ENCODE measurements around the gene CPPED1. TPM values are rescaled to one million over a fixed set of nuclear protein-coding genes. Genes with fewer than 3 reads are reported as not detected.

CPPED1 gene
- total RNA-seq, 1 donor from 2014 or later: 41.3 TPM

DNA sequence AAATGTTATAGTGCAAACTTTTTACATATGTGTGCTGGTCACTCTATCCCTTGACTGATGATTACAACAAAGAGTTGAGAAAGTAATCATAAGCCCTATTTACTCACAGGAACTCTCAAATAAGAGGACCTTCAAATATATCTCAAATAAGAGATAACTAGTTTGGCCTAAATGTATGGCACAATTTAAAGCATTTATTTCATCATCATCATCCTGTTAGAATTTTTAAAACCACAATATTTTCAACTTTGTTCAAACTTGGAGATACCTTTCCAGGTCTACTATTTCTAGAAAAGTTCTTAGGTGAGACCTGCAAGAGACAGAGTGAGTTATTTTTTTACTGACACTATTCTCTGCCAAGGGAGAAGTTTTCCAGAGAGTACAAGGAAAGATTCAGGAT is 5.5 kb downstream of the CPPED1 start:
- peaks cover 28% of the 10 kb centered on the region for H3K4me1 Mint-ChIP-seq (ENCODE audit: low read depth, unreplicated experiment)
- H3K36me3 Mint-ChIP-seq (ENCODE audit: unreplicated experiment): peaks cover 2% of the 10 kb centered on the region
- TF ChIP-seq, protein P1, sequence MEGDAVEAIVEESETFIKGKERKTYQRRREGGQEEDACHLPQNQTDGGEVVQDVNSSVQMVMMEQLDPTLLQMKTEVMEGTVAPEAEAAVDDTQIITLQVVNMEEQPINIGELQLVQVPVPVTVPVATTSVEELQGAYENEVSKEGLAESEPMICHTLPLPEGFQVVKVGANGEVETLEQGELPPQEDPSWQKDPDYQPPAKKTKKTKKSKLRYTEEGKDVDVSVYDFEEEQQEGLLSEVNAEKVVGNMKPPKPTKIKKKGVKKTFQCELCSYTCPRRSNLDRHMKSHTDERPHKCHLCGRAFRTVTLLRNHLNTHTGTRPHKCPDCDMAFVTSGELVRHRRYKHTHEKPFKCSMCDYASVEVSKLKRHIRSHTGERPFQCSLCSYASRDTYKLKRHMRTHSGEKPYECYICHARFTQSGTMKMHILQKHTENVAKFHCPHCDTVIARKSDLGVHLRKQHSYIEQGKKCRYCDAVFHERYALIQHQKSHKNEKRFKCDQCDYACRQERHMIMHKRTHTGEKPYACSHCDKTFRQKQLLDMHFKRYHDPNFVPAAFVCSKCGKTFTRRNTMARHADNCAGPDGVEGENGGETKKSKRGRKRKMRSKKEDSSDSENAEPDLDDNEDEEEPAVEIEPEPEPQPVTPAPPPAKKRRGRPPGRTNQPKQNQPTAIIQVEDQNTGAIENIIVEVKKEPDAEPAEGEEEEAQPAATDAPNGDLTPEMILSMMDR (IDR thresholded peaks at IDR 0.05; ENCODE audit: partially characterized antibody, unreplicated experiment): no peak
- no peak overlapping the region for H3K4me3 Mint-ChIP-seq (ENCODE audit: unreplicated experiment)
- DNase-seq: no peak
- H3K9me3 Mint-ChIP-seq (ENCODE audit: unreplicated experiment): peaks cover 3% of the 10 kb centered on the region
- H3K27me3 Mint-ChIP-seq (ENCODE audit: unreplicated experiment): peaks cover 2% of the 10 kb centered on the region
- no peak overlapping the region for H3K27ac Mint-ChIP-seq (ENCODE audit: unreplicated experiment)

DNA sequence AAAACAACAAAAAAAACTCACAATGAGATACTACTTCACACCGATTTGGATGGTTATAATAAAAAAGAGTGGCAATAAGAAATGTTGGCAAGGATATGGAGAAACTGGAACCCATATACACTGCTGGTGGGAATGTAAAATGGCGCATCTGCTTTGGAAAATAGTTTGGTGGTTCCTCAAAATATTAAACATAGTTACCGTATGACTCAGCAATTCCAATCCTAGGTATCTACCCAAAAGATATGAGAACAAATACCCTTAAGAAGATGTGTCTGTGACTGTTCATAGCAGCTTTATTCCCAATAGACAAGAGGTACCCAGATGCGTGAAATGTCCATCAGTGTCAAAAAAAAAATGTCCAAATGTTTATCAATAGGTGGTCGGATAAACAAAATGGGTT is 7.2 kb downstream of the CPPED1 start:
- no peak overlapping the region for H3K27ac Mint-ChIP-seq (ENCODE audit: unreplicated experiment)
- H3K4me3 Mint-ChIP-seq (ENCODE audit: unreplicated experiment): no peak overlapping the region

DNA sequence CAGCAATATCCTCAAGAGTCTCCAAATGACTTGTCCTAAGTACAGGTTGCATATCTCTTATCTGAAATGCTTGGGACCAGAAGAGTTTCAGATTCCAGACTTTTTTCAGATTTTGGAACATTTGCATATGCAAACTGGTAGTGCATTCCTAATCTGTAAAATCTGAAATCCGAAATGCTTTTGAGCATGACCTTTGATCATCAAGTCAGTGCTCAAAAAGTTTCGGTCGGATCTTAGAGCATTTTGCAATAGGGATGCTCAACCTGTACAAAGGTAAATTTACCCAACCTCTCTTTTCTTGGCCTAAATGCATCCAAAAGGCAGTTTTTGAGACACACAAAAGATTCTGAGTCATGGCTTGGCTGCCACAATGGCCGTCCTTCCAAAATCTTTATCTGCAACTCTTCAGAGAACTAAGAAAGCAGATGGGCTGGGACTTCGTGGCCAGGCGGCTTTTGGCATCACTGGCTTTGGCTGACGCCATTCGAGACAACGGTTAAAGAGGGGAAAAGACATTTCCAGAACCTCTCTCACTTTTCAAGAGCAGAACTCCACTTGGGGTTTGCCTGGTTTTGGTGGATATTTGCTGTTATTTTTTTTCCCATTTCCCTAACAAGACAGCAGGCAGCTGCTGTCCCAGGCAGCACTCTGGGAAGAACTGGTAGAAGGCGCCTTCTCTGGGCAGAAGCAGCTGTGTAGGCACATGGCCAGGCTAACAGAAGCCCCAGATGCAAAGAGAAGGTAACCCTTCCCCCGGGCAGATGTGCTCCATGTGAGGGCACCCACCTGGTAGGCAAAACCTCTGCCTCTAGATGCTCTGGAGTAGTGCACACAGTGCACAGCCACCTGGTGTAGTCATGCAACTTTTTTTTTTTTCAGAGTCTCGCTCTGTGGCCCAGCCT is 8.9 kb downstream of the CPPED1 start:
- TF ChIP-seq, protein P1 (IDR thresholded peaks at IDR 0.05; ENCODE audit: partially characterized antibody, unreplicated experiment): no peak
- Mint-ChIP-seq H3K36me3 (ENCODE audit: unreplicated experiment) (peaks cover 9% of the 10 kb centered on the region), H3K27ac (ENCODE audit: unreplicated experiment) (peak overlapping the region; percentile 33), H3K4me3 (ENCODE audit: unreplicated experiment) (peak overlapping the region; percentile 15), H3K27me3 (ENCODE audit: unreplicated experiment) (no peaks in the 10 kb centered on the region), H3K4me1 (ENCODE audit: low read depth, unreplicated experiment) (peaks cover 15% of the 10 kb centered on the region), H3K9me3 (ENCODE audit: unreplicated experiment) (peaks cover 11% of the 10 kb centered on the region)
- no peak for DNase-seq

More for the DNA sequence above, 7.2 kb downstream of the CPPED1 start:
- H3K36me3 Mint-ChIP-seq (ENCODE audit: unreplicated experiment): peaks cover 9% of the 10 kb centered on the region
- H3K9me3 Mint-ChIP-seq (ENCODE audit: unreplicated experiment): peaks cover 12% of the 10 kb centered on the region
- DNase-seq: no peak
- no peaks in the 10 kb centered on the region for H3K27me3 Mint-ChIP-seq (ENCODE audit: unreplicated experiment)
- TF ChIP-seq, protein P1 (IDR thresholded peaks at IDR 0.05; ENCODE audit: partially characterized antibody, unreplicated experiment): no peak
- peaks cover 18% of the 10 kb centered on the region for H3K4me1 Mint-ChIP-seq (ENCODE audit: low read depth, unreplicated experiment)

DNA sequence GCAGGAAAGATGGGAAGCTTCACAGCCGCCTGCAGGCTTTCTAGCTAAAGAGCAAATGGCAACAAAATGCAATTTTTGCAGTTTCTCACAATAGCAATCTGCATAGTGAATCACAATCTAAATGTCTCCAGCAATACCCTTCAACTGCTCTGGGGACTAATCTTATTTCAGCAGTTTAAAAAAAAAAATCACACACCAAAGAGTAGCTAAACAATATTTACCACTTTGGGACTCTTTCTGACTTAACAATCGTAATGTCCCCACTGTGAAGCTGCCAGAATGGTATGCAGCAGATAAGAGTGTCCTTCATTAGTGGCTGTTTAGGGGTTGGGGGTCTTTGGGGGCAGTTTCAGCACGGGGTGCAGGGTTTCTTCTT is 9.8 kb downstream of the CPPED1 start:
- H3K27me3 Mint-ChIP-seq (ENCODE audit: unreplicated experiment): no peaks in the 10 kb centered on the region
- peaks cover 11% of the 10 kb centered on the region for H3K9me3 Mint-ChIP-seq (ENCODE audit: unreplicated experiment)
- H3K4me1 Mint-ChIP-seq (ENCODE audit: low read depth, unreplicated experiment): peaks cover 13% of the 10 kb centered on the region
- H3K4me3 Mint-ChIP-seq (ENCODE audit: unreplicated experiment): no peak overlapping the region
- TF ChIP-seq, protein P1 (IDR thresholded peaks at IDR 0.05; ENCODE audit: partially characterized antibody, unreplicated experiment): no peak
- DNase-seq: no peak
- peaks cover 9% of the 10 kb centered on the region for H3K36me3 Mint-ChIP-seq (ENCODE audit: unreplicated experiment)
- no peak overlapping the region for H3K27ac Mint-ChIP-seq (ENCODE audit: unreplicated experiment)

All from glutamatergic neuron (in vitro differentiated cells).